Gastroesophageal sphincter (tissue), 3 donors: ENCODE data around the gene PRELID1.

Experiments
- CTCF ChIP-seq, 4 experiments: fragments of 200-600 bp in 2 of 4; fragments of 450-650 bp in 2 of 4; sonication (generic) in 1 of 4; IDR thresholded peaks; one replicate each; pipeline ENCODE4 v1.5.1; 2017 to 2019; ENCODE audit warnings: antibody characterized with exemption in 4 of 4, mild to moderate bottlenecking in 2 of 4, moderate library complexity in 2 of 4
- EP300 ChIP-seq: sonication (generic); formaldehyde crosslinking; IDR thresholded peaks from one replicate; pipeline ENCODE4 v1.6.1; 2017; ENCODE audit warnings: antibody characterized with exemption, mild to moderate bottlenecking
- POLR2AphosphoS5 ChIP-seq: sonication (generic); formaldehyde crosslinking; IDR thresholded peaks from one replicate; pipeline ENCODE4 v1.6.1; 2017; ENCODE audit warnings: antibody characterized with exemption

- TF ChIP-seq CTCF (IDR thresholded peaks at IDR 0.05) (no peak), POLR2AphosphoS5 (no peak), EP300 (no peak)
These were observed 17.3 kb downstream of the PRELID1 start for GRCh38 chr5:177320879-177321278.
